Measurements from ENCODE around the gene CLK4. TPM values are rescaled to one million over a fixed set of nuclear protein-coding genes. Genes with fewer than 3 reads are reported as not detected.
A peak's percentile ranks its signal among the peaks of the same experiment; 100 is the strongest.

Gene CLK4
- total and polyA plus RNA-seq, 4 donors = 11.6 to 39.5 (median 31.6) TPM

GRCh38 chr5:178627259-178627598 is 379 bp upstream of the CLK4 start:
- intact Hi-C loops (cut with DNase I) = loop anchor here in 1 of 2 donors (2.0 to 5.0 kb wide), 3 partner anchors 35 to 234 kb away; partner anchors contain the start of genes COL23A1 and ZNF354A
- no peaks in the 10 kb centered on the region for H3K36me3 ChIP-seq (ENCODE audit: control insufficient read depth in 1 of 2, insufficient read depth in 2 of 2, low read length in 1 of 2)
- ATAC-seq (ENCODE audit: low FRiP score) (no peak), DNase-seq (no peak)
- 4 to 5% methylated on average over 10 to 20 of the region's 20 CpGs for WGBS, 2 donors
- H3K27me3 ChIP-seq (ENCODE audit: control insufficient read depth in 1 of 2, insufficient read depth in 2 of 2, low read length in 1 of 2) = no peaks in the 10 kb centered on the region
- peaks cover 1% of the 10 kb centered on the region for H3K9me3 ChIP-seq (ENCODE audit: control insufficient read depth, low read length)
- H3K4me1 ChIP-seq (ENCODE audit: control insufficient read depth in 1 of 2, insufficient read depth in 2 of 2, low read length in 2 of 2) = peaks cover 0 to 7% of the 10 kb centered on the region in 2 donors
- peak overlapping the region in 1 of 2 donors; percentile 61 for H3K27ac ChIP-seq (ENCODE audit: low read depth in 1 of 2, low read length in 2 of 2)
- peak overlapping the region; percentile 31 to 48 for H3K4me3 ChIP-seq (ENCODE audit: low read length in 2 of 2)

- ATAC-seq (ENCODE audit: low FRiP score) = peak; percentile 40
- 0% methylated on average over 23 of the region's 23 CpGs for WGBS, 2 donors
- intact Hi-C loops (cut with DNase I) = loop anchor here in 1 of 2 donors (2.0 to 5.0 kb wide), 3 partner anchors 34 to 235 kb away; partner anchors contain the start of genes COL23A1 and ZNF354A
Observed at GRCh38 chr5:178625679-178626483, 969 bp downstream of the CLK4 start.

GRCh38 chr5:178624631-178625546 is 2.0 kb downstream of the CLK4 start:
- peaks cover 0 to 7% of the 10 kb centered on the region in 2 donors for H3K4me1 ChIP-seq (ENCODE audit: control insufficient read depth in 1 of 2, insufficient read depth in 2 of 2, low read length in 2 of 2)
- ATAC-seq (ENCODE audit: low FRiP score) (no peak), DNase-seq (no peak)
- no peaks in the 10 kb centered on the region for H3K27me3 ChIP-seq (ENCODE audit: control insufficient read depth in 1 of 2, insufficient read depth in 2 of 2, low read length in 1 of 2)
- H3K9me3 ChIP-seq (ENCODE audit: control insufficient read depth, low read length) = no peaks in the 10 kb centered on the region
- 4 to 7% methylated on average over 15 of the region's 15 CpGs for WGBS, 2 donors
- H3K27ac ChIP-seq (ENCODE audit: low read depth in 1 of 2, low read length in 2 of 2) = no peak overlapping the region
- peak overlapping the region; percentile 69 to 97 for H3K4me3 ChIP-seq (ENCODE audit: low read length in 2 of 2)
- intact Hi-C loops (cut with DNase I) = loop anchor here in 1 of 2 donors (5.0 kb wide), 1 partner anchor 33 kb away; the partner anchor contains the start of gene COL23A1
- H3K36me3 ChIP-seq (ENCODE audit: control insufficient read depth in 1 of 2, insufficient read depth in 2 of 2, low read length in 1 of 2) = peaks cover 0 to 4% of the 10 kb centered on the region in 2 donors

More at GRCh38 chr5:178625679-178626483, 969 bp downstream of the CLK4 start:
- no peaks in the 10 kb centered on the region for H3K36me3 ChIP-seq (ENCODE audit: control insufficient read depth in 1 of 2, insufficient read depth in 2 of 2, low read length in 1 of 2)
- no peak for DNase-seq
- peak overlapping the region; percentile 69 to 97 for H3K4me3 ChIP-seq (ENCODE audit: low read length in 2 of 2)
- H3K27ac ChIP-seq (ENCODE audit: low read depth in 1 of 2, low read length in 2 of 2) = peak overlapping the region in 1 of 2 donors; percentile 98
- peaks cover 1% of the 10 kb centered on the region for H3K9me3 ChIP-seq (ENCODE audit: control insufficient read depth, low read length)
- H3K27me3 ChIP-seq (ENCODE audit: control insufficient read depth in 1 of 2, insufficient read depth in 2 of 2, low read length in 1 of 2) = no peaks in the 10 kb centered on the region
- peaks cover 0 to 7% of the 10 kb centered on the region in 2 donors for H3K4me1 ChIP-seq (ENCODE audit: control insufficient read depth in 1 of 2, insufficient read depth in 2 of 2, low read length in 2 of 2)

DNA sequence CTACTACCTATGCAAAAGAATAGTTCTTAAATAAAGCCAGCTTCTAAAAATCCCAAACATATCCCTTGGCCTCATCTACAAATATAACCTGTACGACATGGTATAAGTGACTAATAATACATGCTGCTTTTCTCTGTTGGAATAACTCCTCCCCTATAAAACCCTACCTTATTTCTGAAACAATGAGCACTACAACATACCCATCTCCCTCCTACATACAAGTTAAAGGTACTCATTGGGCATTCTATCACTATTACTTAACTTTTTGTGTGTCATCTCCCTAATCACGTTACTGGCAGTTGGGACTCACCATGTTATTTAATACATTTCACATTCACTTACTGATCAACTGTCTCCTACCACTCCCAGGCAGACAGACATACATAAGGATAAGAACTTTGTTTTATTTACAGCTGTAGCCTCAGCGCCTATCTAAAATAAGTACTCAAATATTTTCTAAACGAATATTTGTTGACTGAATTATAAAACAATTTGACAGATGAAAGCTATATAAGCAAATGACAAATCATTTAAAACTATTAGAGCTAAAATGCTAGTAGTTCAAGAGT is 4.1 kb downstream of the CLK4 start:
- 82 to 85% methylated on average over 4 of the region's 4 CpGs for WGBS, 2 donors
- H3K27ac ChIP-seq (ENCODE audit: low read depth in 1 of 2, low read length in 2 of 2) = no peak overlapping the region
- intact Hi-C loops (cut with DNase I) = no loop called here
- ATAC-seq (ENCODE audit: low FRiP score) (no peak), DNase-seq (no peak)
- peaks cover 2 to 7% of the 10 kb centered on the region in 2 donors for H3K36me3 ChIP-seq (ENCODE audit: control insufficient read depth in 1 of 2, insufficient read depth in 2 of 2, low read length in 1 of 2)
- peaks cover 0 to 7% of the 10 kb centered on the region in 2 donors for H3K4me1 ChIP-seq (ENCODE audit: control insufficient read depth in 1 of 2, insufficient read depth in 2 of 2, low read length in 2 of 2)
- no peaks in the 10 kb centered on the region for H3K9me3 ChIP-seq (ENCODE audit: control insufficient read depth, low read length)
- H3K27me3 ChIP-seq (ENCODE audit: control insufficient read depth in 1 of 2, insufficient read depth in 2 of 2, low read length in 1 of 2) = no peaks in the 10 kb centered on the region
- no peak overlapping the region for H3K4me3 ChIP-seq (ENCODE audit: low read length in 2 of 2)

GRCh38 chr5:178619390-178619789 is 7.5 kb downstream of the CLK4 start:
- DNase-seq (no peak), ATAC-seq (ENCODE audit: low FRiP score) (no peak)
- Histone ChIP-seq H3K4me1 (ENCODE audit: control insufficient read depth in 1 of 2, insufficient read depth in 2 of 2, low read length in 2 of 2) (no peaks in the 10 kb centered on the region), H3K27me3 (ENCODE audit: control insufficient read depth in 1 of 2, insufficient read depth in 2 of 2, low read length in 1 of 2) (no peaks in the 10 kb centered on the region), H3K9me3 (ENCODE audit: control insufficient read depth, low read length) (no peaks in the 10 kb centered on the region), H3K4me3 (ENCODE audit: low read length in 2 of 2) (no peak overlapping the region), H3K27ac (ENCODE audit: low read depth in 1 of 2, low read length in 2 of 2) (no peak overlapping the region), H3K36me3 (ENCODE audit: control insufficient read depth in 1 of 2, insufficient read depth in 2 of 2, low read length in 1 of 2) (peaks cover 4 to 12% of the 10 kb centered on the region in 2 donors)
- intact Hi-C loops (cut with DNase I) = no loop called here
- WGBS, 2 donors = 33 to 57% methylated on average over 1 of the region's 1 CpG

DNA sequence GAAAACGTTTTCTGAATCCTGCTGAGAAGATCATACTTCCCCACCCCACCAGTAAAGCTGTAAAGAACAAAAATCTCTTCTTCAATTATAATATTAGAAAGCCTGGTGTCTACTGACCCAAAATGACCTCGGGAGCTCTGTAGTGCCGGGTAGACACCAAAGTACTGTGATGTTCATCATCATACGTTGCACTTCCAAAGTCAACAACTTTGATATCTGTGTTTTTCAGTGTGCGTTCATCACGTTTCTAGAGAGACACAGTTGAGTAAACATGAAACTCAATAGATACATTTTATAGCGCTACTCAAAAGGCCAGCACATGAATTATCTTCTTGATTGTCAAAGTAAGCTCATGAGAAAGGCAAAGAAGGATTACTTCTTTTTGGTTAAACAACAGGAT is 14.6 kb downstream of the CLK4 start:
- WGBS, 2 donors = 60 to 62% methylated on average over 7 of the region's 7 CpGs
- ATAC-seq (ENCODE audit: low FRiP score) (no peak), DNase-seq (no peak)
- intact Hi-C loops (cut with DNase I) = no loop called here
- Histone ChIP-seq H3K36me3 (ENCODE audit: control insufficient read depth in 1 of 2, insufficient read depth in 2 of 2, low read length in 1 of 2) (peaks cover 6 to 8% of the 10 kb centered on the region in 2 donors), H3K9me3 (ENCODE audit: control insufficient read depth, low read length) (no peaks in the 10 kb centered on the region), H3K4me3 (ENCODE audit: low read length in 2 of 2) (no peak overlapping the region), H3K27me3 (ENCODE audit: control insufficient read depth in 1 of 2, insufficient read depth in 2 of 2, low read length in 1 of 2) (no peaks in the 10 kb centered on the region), H3K4me1 (ENCODE audit: control insufficient read depth in 1 of 2, insufficient read depth in 2 of 2, low read length in 2 of 2) (no peaks in the 10 kb centered on the region), H3K27ac (ENCODE audit: low read depth in 1 of 2, low read length in 2 of 2) (no peak overlapping the region)

DNA sequence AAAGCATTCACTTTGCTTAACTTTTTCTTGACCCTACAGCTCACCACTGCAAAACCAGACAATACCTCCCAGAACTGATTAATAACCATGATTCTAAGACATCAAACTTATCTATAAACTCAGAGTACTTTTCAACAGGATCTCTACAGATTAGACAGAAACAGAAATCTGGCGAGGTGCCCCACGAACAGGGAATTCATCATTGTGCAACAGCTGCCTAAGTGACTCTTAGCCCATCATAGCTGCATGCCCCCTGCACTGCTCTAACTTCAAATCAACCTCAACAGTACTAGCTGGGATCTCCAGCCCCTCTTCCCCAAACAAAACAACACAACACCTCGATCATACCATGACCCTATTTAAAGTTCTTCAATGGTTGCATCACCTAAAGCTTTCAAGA is 20.6 kb downstream of the CLK4 start:
- WGBS, 2 donors = 66 to 69% methylated on average over 3 of the region's 3 CpGs
- no peaks in the 10 kb centered on the region for H3K4me1 ChIP-seq (ENCODE audit: control insufficient read depth in 1 of 2, insufficient read depth in 2 of 2, low read length in 2 of 2)
- ATAC-seq (ENCODE audit: low FRiP score) (no peak), DNase-seq (no peak)
- H3K4me3 ChIP-seq (ENCODE audit: low read length in 2 of 2) = no peak overlapping the region
- no peaks in the 10 kb centered on the region for H3K9me3 ChIP-seq (ENCODE audit: control insufficient read depth, low read length)
- peaks cover 3 to 5% of the 10 kb centered on the region in 2 donors for H3K36me3 ChIP-seq (ENCODE audit: control insufficient read depth in 1 of 2, insufficient read depth in 2 of 2, low read length in 1 of 2)
- no peak overlapping the region for H3K27ac ChIP-seq (ENCODE audit: low read depth in 1 of 2, low read length in 2 of 2)
- intact Hi-C loops (cut with DNase I) = no loop called here
- no peaks in the 10 kb centered on the region for H3K27me3 ChIP-seq (ENCODE audit: control insufficient read depth in 1 of 2, insufficient read depth in 2 of 2, low read length in 1 of 2)

GRCh38 chr5:178605788-178606187 is 21.1 kb downstream of the CLK4 start:
- H3K4me3 ChIP-seq (ENCODE audit: low read length in 2 of 2) = no peak overlapping the region
- no peaks in the 10 kb centered on the region for H3K9me3 ChIP-seq (ENCODE audit: control insufficient read depth, low read length)
- H3K4me1 ChIP-seq (ENCODE audit: control insufficient read depth in 1 of 2, insufficient read depth in 2 of 2, low read length in 2 of 2) = no peaks in the 10 kb centered on the region
- no peak overlapping the region for H3K27ac ChIP-seq (ENCODE audit: low read depth in 1 of 2, low read length in 2 of 2)
- intact Hi-C loops (cut with DNase I) = no loop called here
- ATAC-seq (ENCODE audit: low FRiP score) (no peak), DNase-seq (no peak)
- peaks cover 3 to 4% of the 10 kb centered on the region in 2 donors for H3K36me3 ChIP-seq (ENCODE audit: control insufficient read depth in 1 of 2, insufficient read depth in 2 of 2, low read length in 1 of 2)
- 40 to 45% methylated on average over 3 of the region's 3 CpGs for WGBS, 2 donors
- H3K27me3 ChIP-seq (ENCODE audit: control insufficient read depth in 1 of 2, insufficient read depth in 2 of 2, low read length in 1 of 2) = no peaks in the 10 kb centered on the region
